ENCODE data around the gene HAUS7.

The HAUS7 gene

DNA sequence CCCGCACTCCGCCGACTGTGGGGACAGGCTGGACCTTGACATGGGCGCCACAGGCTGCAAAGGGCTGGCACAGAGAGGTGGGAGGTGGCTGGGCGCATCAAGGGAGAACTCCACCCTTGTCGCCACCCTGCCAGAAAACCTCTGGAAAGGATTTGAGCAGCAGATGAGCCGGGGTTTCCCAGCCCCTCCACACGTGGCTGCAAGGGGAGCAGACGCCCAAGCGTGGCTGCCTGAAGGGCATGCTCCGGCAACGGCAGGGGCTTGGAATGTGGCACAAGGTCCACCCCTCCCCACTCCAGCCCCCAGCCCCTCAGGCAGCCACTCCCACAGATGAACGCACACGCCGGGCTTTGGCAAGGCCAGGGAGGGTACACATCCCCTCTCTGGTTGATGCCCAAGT, 29.0 kb upstream of the HAUS7 start:
- DNase-seq (ENCODE audit: low read depth): no peak

GRCh38 chrX:153498453-153498852, 28.1 kb upstream of the HAUS7 start:
- no peak for DNase-seq (ENCODE audit: low read depth)

GRCh38 chrX:153496590-153496959, 26.2 kb upstream of the HAUS7 start:
- no peak for DNase-seq (ENCODE audit: low read depth)

DNA sequence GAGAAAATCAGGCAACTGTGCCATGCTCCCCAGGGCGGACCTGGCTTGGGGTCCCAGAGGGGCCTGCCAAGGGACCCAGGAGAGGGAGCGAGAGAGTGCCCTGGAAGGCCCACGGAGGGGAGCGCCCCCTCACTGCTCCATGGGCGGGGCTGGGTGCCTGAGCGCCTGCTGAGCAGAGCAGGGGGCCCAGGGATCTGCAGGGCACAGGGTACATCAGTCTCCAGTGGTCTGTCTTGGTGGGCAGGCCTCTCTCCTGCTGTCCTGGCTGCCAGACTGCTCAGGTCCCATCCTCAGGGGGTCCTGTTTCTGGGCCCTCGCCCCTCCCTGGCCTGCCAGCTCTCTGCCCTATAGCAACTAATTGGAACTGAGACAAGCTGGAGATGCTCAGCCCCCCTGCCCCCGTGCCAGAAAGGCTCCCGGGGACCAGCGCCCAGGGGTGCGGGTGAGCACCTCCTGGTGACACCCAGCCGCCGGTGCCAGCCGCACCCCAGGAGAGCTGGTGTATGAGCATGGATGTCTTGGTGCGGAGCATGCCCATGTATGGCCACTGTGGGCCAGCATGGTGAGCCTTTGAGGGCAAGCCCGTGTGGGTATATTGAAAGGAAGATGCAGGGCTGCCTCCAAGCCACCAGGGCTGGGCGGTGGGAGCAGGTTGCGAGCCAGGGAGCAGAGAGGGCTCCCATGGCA, 25.7 kb upstream of the HAUS7 start:
- no peak for DNase-seq (ENCODE audit: low read depth)

GRCh38 chrX:153495362-153495751, 25.0 kb upstream of the HAUS7 start:
- no peak for DNase-seq (ENCODE audit: low read depth)

GRCh38 chrX:153494541-153495361, 24.4 kb upstream of the HAUS7 start, which contains the start of gene BGN:
Gene BGN, plus strand, starts transcription at chrX:153494980. Its CDS starts 9,652 bp downstream, at chrX:153504632.
- DNase-seq (ENCODE audit: low read depth): no peak

DNA sequence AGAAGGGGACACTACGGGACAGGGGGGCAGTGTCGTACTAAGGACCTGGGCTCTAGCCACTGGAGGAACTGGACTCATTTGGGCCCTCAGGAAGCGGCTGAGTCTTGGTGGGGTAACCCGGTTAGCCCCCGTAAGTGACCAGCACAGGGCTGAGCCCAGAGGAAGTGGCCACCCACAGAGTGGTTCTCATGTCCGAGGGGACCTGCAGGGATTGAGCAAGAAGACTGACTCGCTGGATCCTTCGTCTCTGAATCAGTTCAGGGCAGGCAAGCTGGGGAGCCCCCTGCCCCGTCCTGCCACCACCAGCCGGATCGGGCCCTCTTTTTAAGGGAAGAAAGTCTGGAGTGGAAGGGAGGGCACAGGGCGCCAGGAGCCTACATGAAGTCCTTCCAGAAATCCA, 23.7 kb upstream of the HAUS7 start:
- DNase-seq (ENCODE audit: low read depth): no peak

DNA sequence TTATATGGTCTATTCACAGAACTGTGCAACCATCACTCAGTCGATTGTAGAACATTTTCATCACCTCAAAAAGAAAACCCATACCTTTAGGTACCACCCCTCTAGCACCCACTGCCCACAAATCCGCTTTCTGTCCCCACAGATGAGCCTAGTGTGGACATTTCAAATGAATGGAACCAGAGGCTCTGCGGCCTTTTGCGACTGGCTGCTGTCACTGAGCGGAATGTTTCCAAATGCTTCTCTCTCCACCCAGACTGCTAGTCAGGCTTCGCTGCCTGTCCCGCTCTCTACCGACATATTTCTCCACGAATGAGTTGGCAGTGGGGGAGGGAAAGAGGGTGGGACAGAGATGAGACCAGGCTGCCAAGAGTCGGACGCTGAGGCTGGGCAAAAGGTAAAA, 22.7 kb upstream of the HAUS7 start:
- DNase-seq (ENCODE audit: low read depth): no peak

DNA sequence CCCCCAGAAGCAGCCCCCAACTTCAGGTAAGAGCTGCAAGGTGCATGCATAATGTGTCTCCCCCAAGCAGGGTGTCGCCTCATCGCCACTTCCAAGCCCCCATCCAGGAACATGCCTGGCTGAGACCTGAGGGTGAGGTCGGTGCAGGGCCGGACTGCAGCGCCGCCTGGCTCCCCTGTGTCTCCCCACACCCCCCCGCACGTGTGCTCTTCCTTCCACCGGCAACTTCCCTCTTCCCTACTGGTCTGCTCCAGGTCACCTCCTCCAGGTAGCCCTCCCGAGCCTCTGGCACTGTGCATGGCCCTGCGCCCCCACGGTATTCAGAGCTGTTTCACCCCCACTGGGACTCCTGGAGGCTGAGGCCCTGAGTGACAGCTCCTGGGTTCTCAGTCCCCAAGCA, 22.2 kb upstream of the HAUS7 start:
- DNase-seq (ENCODE audit: low read depth): no peak

DNA sequence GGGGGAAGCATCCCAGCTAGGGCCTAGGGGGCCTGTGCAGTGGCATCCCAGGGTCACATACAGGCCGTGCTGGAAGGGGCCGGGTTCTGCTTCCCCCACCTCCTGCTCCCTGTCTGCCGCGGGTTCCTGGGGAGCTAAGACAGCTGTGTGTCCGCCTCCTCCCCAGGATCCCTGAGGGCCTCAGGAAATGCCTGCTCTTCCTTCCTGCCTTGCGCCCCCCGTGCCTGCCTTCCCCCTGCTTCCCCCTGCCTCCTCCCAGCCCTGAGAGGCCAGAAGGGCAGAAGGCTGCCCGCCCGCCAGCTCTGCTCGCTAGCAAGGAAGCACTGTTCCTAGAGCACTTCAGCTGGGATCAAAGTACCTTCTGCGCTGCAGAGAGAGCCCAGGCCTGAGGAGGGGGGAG, 21.5 kb upstream of the HAUS7 start:
- DNase-seq (ENCODE audit: low read depth): no peak

DNA sequence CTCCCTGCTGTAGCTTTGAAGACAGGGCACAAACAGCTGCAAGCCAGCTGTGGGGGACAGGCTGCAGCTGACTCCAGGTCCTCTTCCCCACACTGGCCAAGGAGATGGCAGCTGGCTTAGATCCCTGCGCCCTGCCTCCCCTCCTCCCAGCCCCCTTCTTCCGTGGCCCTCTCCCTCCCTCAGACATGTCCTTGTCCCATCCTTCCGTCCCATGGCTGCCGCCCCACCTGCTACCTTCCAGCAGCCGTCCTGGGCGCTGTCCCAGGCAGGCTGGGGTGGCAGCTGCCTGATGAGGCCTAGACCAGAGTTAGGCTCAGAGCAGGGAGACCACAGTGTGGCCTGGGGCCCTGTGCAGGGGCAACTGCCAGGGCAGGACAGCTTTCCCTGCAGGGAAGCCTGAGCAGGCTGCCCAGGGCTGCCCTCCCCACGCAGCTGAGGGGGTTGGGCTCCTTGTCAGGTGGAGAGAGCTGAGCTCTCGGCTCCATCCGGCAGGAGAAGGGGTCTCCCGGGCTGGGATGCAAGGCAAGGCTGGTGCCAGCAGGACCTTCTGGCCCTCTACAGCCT, 21.1 kb upstream of the HAUS7 start:
- DNase-seq (ENCODE audit: low read depth): no peak

DNA sequence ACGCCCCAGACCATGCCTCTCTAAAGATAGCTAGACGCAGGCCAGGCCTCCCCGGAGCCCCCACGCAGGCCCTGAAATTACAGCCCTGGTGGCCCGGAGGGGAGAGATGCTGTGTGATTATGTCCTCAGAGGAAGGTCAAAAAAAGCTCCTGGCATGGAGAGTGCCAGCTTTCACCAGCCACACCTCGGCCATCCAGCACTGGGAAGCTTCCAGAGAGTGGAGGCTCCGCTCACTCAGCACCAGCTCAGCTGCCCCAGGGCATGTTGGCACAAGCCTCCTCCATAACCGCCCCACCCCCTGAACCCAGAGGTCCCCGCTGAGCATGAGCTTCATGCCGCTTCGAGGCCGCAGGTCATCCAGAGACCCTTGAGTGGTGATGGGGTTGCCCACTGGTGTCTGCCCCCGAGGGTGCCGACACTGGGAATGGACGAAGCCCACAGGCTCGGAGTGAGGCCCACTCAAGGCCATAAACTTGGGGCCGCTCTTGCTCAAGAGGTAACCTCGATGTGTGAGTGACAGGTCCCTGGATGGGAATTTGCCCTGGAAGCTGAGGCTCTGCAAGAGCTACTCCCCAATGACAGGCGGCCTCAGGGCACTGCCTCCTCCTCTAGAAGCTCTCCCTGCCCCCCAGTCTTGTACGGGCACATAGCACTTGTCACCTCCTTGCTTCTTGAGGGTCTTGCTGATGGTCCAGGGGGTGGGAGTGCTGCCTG, 20.0 kb upstream of the HAUS7 start:
- no peak for DNase-seq (ENCODE audit: low read depth)

DNA sequence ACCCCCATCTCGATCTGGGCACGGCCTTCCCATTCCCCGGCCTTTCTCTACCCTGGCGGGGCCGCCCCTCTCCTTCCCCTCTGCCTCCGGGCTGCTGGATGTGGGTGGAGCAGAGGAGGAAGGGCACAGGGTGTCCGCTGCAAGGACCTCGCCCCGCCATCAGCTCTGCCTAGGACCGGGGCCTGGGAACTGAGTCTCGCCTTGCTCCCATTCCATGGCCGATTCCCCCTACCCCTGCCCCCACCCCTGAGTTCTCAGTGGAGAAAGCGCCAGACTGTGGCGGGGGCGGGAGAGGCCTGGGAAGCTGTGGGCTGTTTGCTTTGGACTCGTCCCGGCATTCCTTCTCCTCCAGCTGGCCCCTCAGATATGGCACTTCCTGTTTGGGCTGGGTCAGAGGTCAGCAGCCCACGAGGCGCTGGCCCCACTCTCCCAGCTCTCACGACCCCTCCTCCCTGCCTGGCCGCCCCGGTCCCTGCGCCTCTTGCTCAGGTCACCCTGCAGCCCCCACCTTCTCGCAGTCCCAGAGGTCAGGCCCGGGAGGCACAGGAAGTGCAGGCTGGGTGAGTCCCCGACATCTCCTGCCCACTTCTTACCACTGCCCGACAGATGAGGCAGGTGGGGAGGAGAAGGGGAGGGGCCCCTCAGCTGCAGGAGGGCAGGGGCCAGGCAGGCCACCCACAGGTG, 18.0 kb upstream of the HAUS7 start:
- no peak for DNase-seq (ENCODE audit: low read depth)

- no peak for DNase-seq (ENCODE audit: low read depth)
Observed at GRCh38 chrX:153487590-153488071, 17.3 kb upstream of the HAUS7 start.

GRCh38 chrX:153486171-153486570, 15.8 kb upstream of the HAUS7 start:
- DNase-seq (ENCODE audit: low read depth): no peak

DNA sequence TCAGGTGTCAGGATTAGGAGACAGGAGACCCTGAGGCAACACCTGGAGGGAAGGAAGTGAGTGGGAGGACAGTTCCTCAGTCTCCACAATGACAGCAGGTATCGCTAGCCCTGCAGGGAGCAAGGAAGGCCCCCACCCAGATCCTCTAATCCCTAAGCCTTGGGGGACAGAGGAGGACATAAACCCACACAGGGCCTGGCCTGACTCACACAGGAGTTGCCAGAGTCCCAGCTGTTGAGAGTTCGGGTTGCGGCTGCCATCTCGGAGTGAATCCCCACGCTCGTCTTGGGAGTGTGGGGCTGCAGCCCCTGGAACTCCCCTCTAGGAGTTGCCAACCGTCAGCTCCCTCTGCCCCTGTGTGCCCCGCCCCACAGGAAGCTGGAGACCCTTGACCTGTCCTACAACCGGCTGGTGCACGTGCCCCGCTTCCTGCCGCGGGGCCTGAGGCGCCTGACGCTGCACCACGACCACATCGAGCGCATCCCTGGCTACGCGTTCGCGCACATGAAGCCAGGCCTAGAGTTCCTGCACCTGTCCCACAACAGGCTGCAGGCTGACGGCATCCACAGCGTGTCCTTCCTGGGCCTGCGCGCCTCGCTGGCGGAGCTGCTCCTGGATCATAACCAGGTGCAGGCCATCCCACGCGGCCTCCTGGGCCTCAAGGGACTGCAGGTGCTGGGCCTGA, 15.2 kb upstream of the HAUS7 start:
- DNase-seq (ENCODE audit: low read depth): no peak

DNA sequence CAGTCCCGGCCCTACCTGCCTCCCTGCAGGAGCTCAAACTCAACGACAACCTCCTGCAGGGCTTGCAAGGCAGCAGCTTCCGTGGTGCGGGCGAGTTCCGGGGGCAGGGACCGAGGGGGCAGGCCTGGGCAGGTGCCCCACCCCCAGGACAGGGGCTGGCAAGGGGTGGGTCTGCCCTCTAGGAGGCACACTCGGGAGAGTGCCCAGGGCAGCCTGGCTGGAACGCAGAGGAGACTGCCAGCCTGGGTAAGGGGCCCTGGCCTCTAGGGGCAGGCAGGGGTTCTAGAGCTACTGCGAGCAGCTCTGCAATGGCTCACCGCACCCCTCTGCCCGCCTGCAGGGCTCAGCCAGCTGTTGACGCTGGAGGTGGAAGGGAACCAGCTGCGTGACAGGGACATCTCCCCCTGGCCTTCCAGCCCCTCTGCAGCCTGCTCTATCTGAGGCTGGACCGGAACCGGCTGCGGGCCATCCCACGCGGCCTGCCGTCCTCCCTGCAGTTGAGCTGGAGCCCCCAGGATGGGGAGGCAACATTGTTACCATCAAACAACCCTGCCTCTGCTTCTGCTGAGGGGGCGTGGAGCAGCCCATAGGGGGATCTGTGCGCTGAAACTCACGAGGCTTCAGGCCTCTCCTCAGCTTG, 12.1 kb upstream of the HAUS7 start:
- DNase-seq (ENCODE audit: low read depth): no peak

- no peak for DNase-seq (ENCODE audit: low read depth)
Observed at GRCh38 chrX:153481043-153481442, 10.7 kb upstream of the HAUS7 start.

GRCh38 chrX:153478746-153479145, 8.4 kb upstream of the HAUS7 start:
- DNase-seq (ENCODE audit: low read depth): no peak

DNA sequence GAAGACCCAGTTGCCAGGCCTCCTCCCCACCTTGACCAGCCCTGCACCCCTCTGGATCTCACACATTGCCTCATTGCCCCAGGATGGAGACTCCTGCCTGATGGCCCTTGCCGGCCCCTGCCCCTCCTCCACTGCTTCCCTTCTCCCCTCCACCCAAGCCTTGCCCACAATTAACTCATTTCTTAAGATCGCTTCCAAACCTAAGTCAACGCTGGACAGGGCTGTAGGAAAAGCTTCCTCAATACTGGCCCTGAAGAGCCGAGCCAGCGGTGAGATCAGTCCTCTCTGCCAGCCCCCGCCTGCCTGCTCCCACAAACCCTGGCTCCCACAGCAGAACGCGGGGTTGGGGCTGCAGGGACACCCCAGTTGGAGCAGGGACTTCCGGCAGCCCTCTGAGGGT, 7.5 kb upstream of the HAUS7 start:
- DNase-seq (ENCODE audit: low read depth): no peak

- no peak for DNase-seq (ENCODE audit: low read depth)
Observed at GRCh38 chrX:153477364-153477857, 7.0 kb upstream of the HAUS7 start.
